HFF-Myc (cell line): ENCODE results near the gene HSP90AB1.

ENCODE experiments used
- DNase-seq: peaks from one replicate; pipeline ENCODE4 v3.0.0-alpha.2; 2011; ENCODE audit warnings: low read depth; ENCODE audit errors: extremely low read depth
- H3K4me3 ChIP-seq: replicated peaks from 2 replicates; pipeline ENCODE4 v1.5.1; 2011; ENCODE audit warnings: low read depth, mild to moderate bottlenecking, control low read depth, low read length
- CTCF ChIP-seq: IDR thresholded peaks from 2 replicates; pipeline ENCODE4 v1.5.1; 2012; ENCODE audit warnings: mild to moderate bottlenecking, low read depth, low read length, control low read depth; ENCODE audit errors: missing control alignments

Gene HSP90AB1

GRCh38 chr6:44265007-44265721, 18.3 kb downstream of the HSP90AB1 start, which contains the start of gene NFKBIE:
NFKBIE (minus strand) TSS chr6:44265551; CDS start chr6:44265346, 205 bp downstream.
- no peak for DNase-seq
- peak within 1 kb of the TSS; percentile 77 for H3K4me3 ChIP-seq
- no peak for TF ChIP-seq CTCF

- DNase-seq, result no peak
- peak overlapping the region; percentile 77 for H3K4me3 ChIP-seq
These were observed 18.9 kb downstream of the HSP90AB1 start for GRCh38 chr6:44265722-44266233.

GRCh38 chr6:44266347-44266746, 19.4 kb downstream of the HSP90AB1 start:
- H3K4me3 ChIP-seq, result no peak overlapping the region
- TF ChIP-seq CTCF, result no peak
- no peak for DNase-seq

More at GRCh38 chr6:44265722-44266233, 18.9 kb downstream of the HSP90AB1 start:
- TF ChIP-seq CTCF, result no peak

- TF ChIP-seq CTCF, result no peak
- no peak for DNase-seq
- no peak overlapping the region for H3K4me3 ChIP-seq
These were observed 20.4 kb downstream of the HSP90AB1 start for GRCh38 chr6:44267252-44267651.

- peak; percentile 97 for TF ChIP-seq CTCF
- no peak for DNase-seq
- H3K4me3 ChIP-seq, result no peak overlapping the region
These were observed 21.3 kb downstream of the HSP90AB1 start for GRCh38 chr6:44268095-44268628.

- no peak for DNase-seq
- TF ChIP-seq CTCF, result no peak
- no peak overlapping the region for H3K4me3 ChIP-seq
These were observed 22.4 kb downstream of the HSP90AB1 start for GRCh38 chr6:44269178-44269920.
